Body of pancreas (tissue), 4 donors: ENCODE data around the gene DIAPH3. TPM values are rescaled to one million over a fixed set of nuclear protein-coding genes. Genes with fewer than 3 reads are reported as not detected.

Experiments
- ATAC-seq: fragments of 150-250 bp; one replicate; pipeline ENCODE4 v1.9.1; 2016
- DNase-seq, 4 donors: peaks; one replicate each; pipeline ENCODE4 v3.0.0-alpha.2; 2019
- H3K27ac ChIP-seq, 4 donors: fragments of 200-600 bp; sonication (generic); 1 replicate in 3 of 4; 2 replicates in 1 of 4; pipeline versions ENCODE4 v1.5.1 to v1.6.1; 2016 to 2019; ENCODE audit warnings: mild to moderate bottlenecking in 1 of 4, mixed read lengths in 1 of 4, moderate library complexity in 1 of 4
- H3K27me3 ChIP-seq, 2 donors: fragments of 200-600 bp; sonication (generic); one replicate each; pipeline ENCODE4 v1.6.0; 2016; ENCODE audit warnings: mild to moderate bottlenecking in 1 of 2
- H3K36me3 ChIP-seq, 2 donors: fragments of 200-600 bp; sonication (generic); replicated peaks in 1 of 2; 2 replicates each; pipeline ENCODE4 v1.5.1; 2016; ENCODE audit warnings: low read depth in 2 of 2; ENCODE audit not compliant: insufficient read depth in 1 of 2
- H3K4me1 ChIP-seq: fragments of 200-600 bp; sonication (generic); one replicate; pipeline ENCODE4 v1.6.0; 2016
- H3K4me3 ChIP-seq, 2 donors: fragments of 200-600 bp; sonication (generic); 1 replicate in 1 of 2; 2 replicates in 1 of 2; pipeline ENCODE4 v1.5.1; 2016 to 2019
- H3K9me3 ChIP-seq, 3 donors: fragments of 200-600 bp; sonication (generic); 1 replicate in 2 of 3; 2 replicates in 1 of 3; pipeline ENCODE4 v1.5.1; 2016
- POLR2A ChIP-seq, 3 donors: fragments of 450-650 bp; IDR thresholded peaks; one replicate each; pipeline ENCODE4 v1.6.1; 2016; ENCODE audit warnings: antibody characterized with exemption in 3 of 3, mild to moderate bottlenecking in 2 of 3
- WGBS, 2 donors: methylation state at CpG; one replicate each; pipeline ENCODE4 v1.1.5; 2017; 5-methylcytosine and 5-hydroxymethylcytosine counted together
- intact Hi-C: fragments of 100-400 bp; cut with DNase I; formaldehyde crosslinking; loops from one replicate; pipeline ENCODE4 v1.15.1; 2023
- total RNA-seq, 2 donors: library from RNA; depleted of rRNA; stranded (reverse); fragments of >200 nt; gene quantifications; one replicate each; pipeline ENCODE4 v1.1.0, GENCODE V29; 2016
- TF ChIP-seq, protein P1 (sequence below), 7 experiments: fragments of 450-650 bp in 4 of 7; fragments of 200-600 bp in 3 of 7; sonication (generic) in 3 of 7; IDR thresholded peaks; one replicate each; pipeline ENCODE4 v1.5.1; 2016 to 2019; ENCODE audit warnings: antibody characterized with exemption in 7 of 7

DIAPH3 gene
- total RNA-seq, 2 donors from 2014 or later, result 0.33 to 0.78 TPM

DNA sequence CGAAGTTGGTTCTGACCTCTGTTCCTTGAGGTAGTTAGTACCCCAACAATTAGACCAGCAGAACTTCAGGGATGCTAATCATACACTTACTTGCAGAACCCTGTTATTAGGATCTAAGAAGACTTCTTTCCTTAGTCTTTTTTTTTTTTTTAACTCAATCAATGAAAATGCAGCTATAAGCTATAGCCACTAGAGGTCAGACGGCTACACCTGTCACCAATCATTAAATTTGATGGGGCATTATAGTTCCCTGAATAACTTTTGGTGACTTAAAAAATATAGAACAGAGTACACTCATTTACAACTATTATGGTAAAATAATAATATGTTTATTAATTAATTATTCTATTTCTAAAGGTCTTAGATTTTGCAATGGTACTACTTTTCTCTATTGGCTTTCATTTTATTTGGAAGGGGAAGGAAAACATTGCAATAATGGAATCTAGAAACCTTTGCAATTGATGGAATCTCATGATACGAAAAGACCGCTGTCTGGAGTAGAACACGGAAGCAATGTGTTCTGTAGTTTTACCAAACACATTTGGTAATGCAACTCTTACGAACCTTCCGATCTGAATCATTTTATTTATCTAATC lies 483.2 kb downstream of the DIAPH3 start:
- no peaks in the 10 kb centered on the region for H3K27me3 ChIP-seq
- no peaks in the 10 kb centered on the region for H3K9me3 ChIP-seq
- DNase-seq, result no peak
- intact Hi-C loops, result no loop called here
- H3K4me3 ChIP-seq, result no peak overlapping the region
- TF ChIP-seq, protein P1, sequence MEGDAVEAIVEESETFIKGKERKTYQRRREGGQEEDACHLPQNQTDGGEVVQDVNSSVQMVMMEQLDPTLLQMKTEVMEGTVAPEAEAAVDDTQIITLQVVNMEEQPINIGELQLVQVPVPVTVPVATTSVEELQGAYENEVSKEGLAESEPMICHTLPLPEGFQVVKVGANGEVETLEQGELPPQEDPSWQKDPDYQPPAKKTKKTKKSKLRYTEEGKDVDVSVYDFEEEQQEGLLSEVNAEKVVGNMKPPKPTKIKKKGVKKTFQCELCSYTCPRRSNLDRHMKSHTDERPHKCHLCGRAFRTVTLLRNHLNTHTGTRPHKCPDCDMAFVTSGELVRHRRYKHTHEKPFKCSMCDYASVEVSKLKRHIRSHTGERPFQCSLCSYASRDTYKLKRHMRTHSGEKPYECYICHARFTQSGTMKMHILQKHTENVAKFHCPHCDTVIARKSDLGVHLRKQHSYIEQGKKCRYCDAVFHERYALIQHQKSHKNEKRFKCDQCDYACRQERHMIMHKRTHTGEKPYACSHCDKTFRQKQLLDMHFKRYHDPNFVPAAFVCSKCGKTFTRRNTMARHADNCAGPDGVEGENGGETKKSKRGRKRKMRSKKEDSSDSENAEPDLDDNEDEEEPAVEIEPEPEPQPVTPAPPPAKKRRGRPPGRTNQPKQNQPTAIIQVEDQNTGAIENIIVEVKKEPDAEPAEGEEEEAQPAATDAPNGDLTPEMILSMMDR (IDR thresholded peaks at IDR 0.05), result peak; percentile 60 to 84 (median 65)
- no peak for TF ChIP-seq POLR2A (IDR thresholded peaks at IDR 0.05)
- 42 to 46% methylated on average over 7 of the region's 7 CpGs for WGBS, 2 donors
- no peaks in the 10 kb centered on the region for H3K36me3 ChIP-seq
- H3K4me1 ChIP-seq, result peaks cover 6% of the 10 kb centered on the region
- H3K27ac ChIP-seq, result no peak overlapping the region
- peak; percentile 49 for ATAC-seq

DNA sequence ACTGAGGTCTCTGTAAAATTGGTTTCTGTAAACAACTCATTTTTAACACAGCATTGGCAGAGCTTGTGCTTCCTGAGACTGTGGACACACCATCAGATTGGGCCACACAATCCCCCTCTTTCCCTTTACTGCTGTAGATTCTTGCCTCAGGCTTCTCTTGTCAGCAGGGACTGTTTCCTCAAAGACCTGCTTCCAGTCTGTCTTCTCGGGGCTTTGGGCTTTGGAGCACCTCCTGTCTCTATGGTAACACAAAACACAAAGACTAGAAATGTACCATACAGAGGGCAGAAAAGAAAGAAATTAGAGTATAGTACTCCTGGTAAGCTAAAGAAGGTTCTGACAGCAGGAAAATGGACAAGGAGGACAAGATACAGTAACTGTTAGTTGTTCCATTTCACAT lies 484.5 kb downstream of the DIAPH3 start:
- TF ChIP-seq, protein P1 (IDR thresholded peaks at IDR 0.05), result no peak
- no peak for TF ChIP-seq POLR2A (IDR thresholded peaks at IDR 0.05)
- peaks cover 6% of the 10 kb centered on the region for H3K4me1 ChIP-seq
- no peak overlapping the region for H3K27ac ChIP-seq
- DNase-seq, result no peak
- ATAC-seq, result no peak
- intact Hi-C loops, result no loop called here
- 46 to 56% methylated on average over 1 of the region's 1 CpG for WGBS, 2 donors
- H3K27me3 ChIP-seq, result no peaks in the 10 kb centered on the region
- H3K9me3 ChIP-seq, result no peaks in the 10 kb centered on the region
- H3K36me3 ChIP-seq, result no peaks in the 10 kb centered on the region
- no peak overlapping the region for H3K4me3 ChIP-seq

DNA sequence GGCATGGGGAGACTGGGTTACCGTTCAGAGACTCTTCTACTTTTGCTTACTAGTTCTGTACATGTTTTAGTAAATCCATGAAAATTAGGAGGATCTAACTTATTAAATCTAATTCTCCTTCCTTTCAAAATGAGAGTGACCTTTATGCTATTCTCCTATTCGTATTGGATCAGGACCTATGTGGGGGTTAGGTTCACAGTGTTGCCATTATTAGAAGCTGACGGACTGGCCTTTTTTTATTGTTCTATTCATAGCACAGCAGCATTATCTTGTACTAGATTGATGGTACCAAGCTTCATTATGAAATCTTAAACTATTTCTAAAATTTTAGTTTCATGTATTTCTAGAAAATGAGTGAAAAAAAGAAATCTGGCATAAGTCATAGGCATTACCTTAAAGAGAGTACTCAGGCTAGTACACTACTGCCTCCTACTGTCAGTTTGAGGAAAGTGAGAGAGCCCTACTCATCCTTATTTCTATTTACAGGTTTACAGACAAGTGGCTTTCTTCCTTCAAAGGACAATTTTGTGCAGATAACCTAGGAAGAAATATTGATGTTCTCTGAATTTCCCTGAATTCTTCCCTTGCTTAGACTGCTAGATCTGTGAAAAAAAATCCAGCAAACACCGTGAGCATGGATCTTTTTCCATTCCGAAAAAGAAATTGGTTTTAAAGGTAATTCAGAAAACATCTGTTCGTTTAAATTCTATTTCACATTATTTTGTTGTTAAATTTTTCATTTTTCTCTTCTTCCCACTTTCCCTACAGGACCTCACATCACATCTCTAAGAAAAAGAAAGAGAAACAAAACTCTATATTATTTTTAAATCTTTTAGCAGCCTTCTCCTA lies 485.5 kb downstream of the DIAPH3 start:
- H3K4me3 ChIP-seq, result no peak overlapping the region
- H3K4me1 ChIP-seq, result peaks cover 6% of the 10 kb centered on the region
- intact Hi-C loops, result no loop called here
- DNase-seq, result peak in 2 of 4 donors; percentile 20 to 50
- ATAC-seq, result peak; percentile 87
- WGBS, 2 donors, result 49 to 52% methylated on average over 6 of the region's 6 CpGs
- peak overlapping the region in 1 of 4 donors; percentile 5 for H3K27ac ChIP-seq
- H3K36me3 ChIP-seq, result no peaks in the 10 kb centered on the region
- no peaks in the 10 kb centered on the region for H3K27me3 ChIP-seq
- TF ChIP-seq POLR2A (IDR thresholded peaks at IDR 0.05), result no peak
- TF ChIP-seq, protein P1 (IDR thresholded peaks at IDR 0.05), result peak; percentile 83 to 89 (median 86)
- no peaks in the 10 kb centered on the region for H3K9me3 ChIP-seq

DNA sequence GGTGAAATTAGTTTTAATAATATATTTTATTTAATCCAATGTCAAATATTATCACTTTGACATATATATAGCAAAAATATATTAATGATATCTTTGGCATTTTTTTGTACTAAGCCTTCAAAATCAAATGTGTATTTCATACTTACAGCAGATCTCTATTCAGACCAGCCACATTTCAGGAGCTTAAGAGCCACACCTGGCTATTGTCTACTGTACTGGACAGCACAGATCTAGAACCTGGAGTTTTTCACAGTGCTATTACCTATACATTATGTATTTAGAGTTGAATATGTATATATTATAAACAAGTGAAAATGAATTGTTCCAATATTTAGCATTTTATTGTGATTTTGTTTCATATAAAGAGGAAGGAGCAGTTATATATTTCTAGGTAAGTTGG lies 486.3 kb downstream of the DIAPH3 start:
- DNase-seq (no peak), ATAC-seq (no peak)
- no peaks in the 10 kb centered on the region for H3K9me3 ChIP-seq
- peaks cover 6% of the 10 kb centered on the region for H3K4me1 ChIP-seq
- TF ChIP-seq, protein P1 (IDR thresholded peaks at IDR 0.05), result no peak
- intact Hi-C loops, result no loop called here
- no peak overlapping the region for H3K4me3 ChIP-seq
- no peak overlapping the region for H3K27ac ChIP-seq
- H3K27me3 ChIP-seq, result no peaks in the 10 kb centered on the region
- H3K36me3 ChIP-seq, result no peaks in the 10 kb centered on the region
